K562 (cell line): ENCODE measurements around the gene TNRC6B. TPM values are rescaled to one million over a fixed set of nuclear protein-coding genes. Genes with fewer than 3 reads are reported as not detected.

Experiments used
- ATAC-seq: fragments of 200-7000 bp; cut with Tn5 transposase; 3 replicates; pipeline ENCODE4 v1.9.1; 2020; ENCODE audit warnings: moderate library complexity
- BruUV-seq: library from RNA; stranded (reverse); fragments of 400-500 nt; replicated peaks from 2 replicates; lab custom pipeline; 2021; lab: Mats Ljungman, UMichigan
- CTCF ChIA-PET: fragments of 300-600 bp; formaldehyde crosslinking; extraction: SDS; loops from one replicate; lab custom pipeline; 2021; ENCODE audit warnings: low intra/inter-chr PET ratio; lab: Yijun Ruan, JAX
- POLR2A ChIA-PET: fragments of 300-600, 350-650 bp; sonication (Branson Sonifier 250); formaldehyde crosslinking; extraction: SDS; loops from one replicate; lab custom pipeline; 2021; ENCODE audit warnings: antibody characterized with exemption, inconsistent platforms; lab: Yijun Ruan, JAX
- DNase-seq, 4 experiments: peaks; one replicate each; pipeline versions ENCODE4 v3.0.0 to v3.0.0-alpha.2; 2011 to 2018; ENCODE audit warnings: low spot score in 3 of 4, mixed read lengths in 3 of 4; ENCODE audit errors: extremely low read depth in 1 of 4
- FAIRE-seq: peaks from 2 replicates; lab custom pipeline; 2011; peaks lifted over from hg19 to GRCh38; lab: Jason Lieb, UNC
- H2AFZ ChIP-seq: 2 replicates; pipeline ENCODE4 v1.6.0; 2011; ENCODE audit warnings: low read depth, low read length, control low read depth, inconsistent platforms
- H3K27ac ChIP-seq: fragments of 200-600 bp; 3 replicates; pipeline ENCODE4 v1.8.0; 2011; ENCODE audit warnings: low read depth, mild to moderate bottlenecking, control low read depth, inconsistent platforms, low read length, moderate library complexity, mixed read lengths; ENCODE audit errors: extremely low read depth
- H3K27me3 ChIP-seq, 2 experiments: fragments of 300-600 bp in 1 of 2; 2 replicates in 1 of 2; 3 replicates in 1 of 2; pipeline versions ENCODE4 v1.6.0 to v1.8.0; 2011; ENCODE audit warnings: inconsistent platforms in 2 of 2, low read length in 2 of 2, mild to moderate bottlenecking in 1 of 2, mixed read lengths in 1 of 2, moderate library complexity in 1 of 2; ENCODE audit not compliant: control insufficient read depth in 2 of 2, insufficient read depth in 2 of 2
- H3K36me3 ChIP-seq: fragments of 300-600 bp; 3 replicates; pipeline ENCODE4 v1.8.0; 2011; ENCODE audit warnings: mild to moderate bottlenecking, low read length, inconsistent platforms; ENCODE audit not compliant: control insufficient read depth, insufficient read depth
- H3K4me1 ChIP-seq, 2 experiments: fragments of 200-600 bp in 1 of 2; replicated peaks in 1 of 2; 2 replicates in 1 of 2; 3 replicates in 1 of 2; pipeline versions ENCODE4 v1.5.1 to v1.8.0; 2011; ENCODE audit warnings: inconsistent platforms in 2 of 2, low read length in 2 of 2, mild to moderate bottlenecking in 1 of 2, mixed read lengths in 1 of 2, moderate library complexity in 1 of 2; ENCODE audit not compliant: control insufficient read depth in 2 of 2, insufficient read depth in 2 of 2
- H3K4me2 ChIP-seq: 2 replicates; pipeline ENCODE4 v1.6.1; 2011; ENCODE audit warnings: low read length, control low read depth, inconsistent platforms, mixed read lengths; ENCODE audit not compliant: insufficient read depth
- H3K4me3 ChIP-seq: fragments of 200-600 bp; sonication (generic), shearing (Covaris generic); 2 replicates; pipeline ENCODE4 v1.5.1; 2016; ENCODE audit warnings: control low read depth, inconsistent platforms
- H3K79me2 ChIP-seq: fragments of 200-600 bp; 3 replicates; pipeline ENCODE4 v1.8.0; 2011; ENCODE audit warnings: low read length, inconsistent platforms; ENCODE audit not compliant: control insufficient read depth, insufficient read depth
- H3K9ac ChIP-seq, 2 experiments: 2 replicates each; pipeline versions ENCODE4 v1.6.0 to v1.6.1; 2011; ENCODE audit warnings: low read depth in 2 of 2, low read length in 2 of 2, control low read depth in 1 of 2, inconsistent platforms in 1 of 2, mild to moderate bottlenecking in 1 of 2, mixed read lengths in 1 of 2; ENCODE audit not compliant: insufficient read depth in 1 of 2
- H3K9me1 ChIP-seq: one replicate; pipeline ENCODE4 v1.6.0; 2011; ENCODE audit warnings: inconsistent platforms, mild to moderate bottlenecking, low read length, moderate library complexity; ENCODE audit not compliant: control insufficient read depth, insufficient read depth
- H3K9me3 ChIP-seq: replicated peaks from 2 replicates; pipeline ENCODE4 v1.5.1; 2011; ENCODE audit warnings: low read depth, low read length, inconsistent platforms; ENCODE audit not compliant: control insufficient read depth, insufficient read depth
- H4K20me1 ChIP-seq: replicated peaks from 2 replicates; pipeline ENCODE4 v1.6.1; 2011; ENCODE audit warnings: low read length, inconsistent platforms, mixed read lengths; ENCODE audit not compliant: control insufficient read depth, insufficient read depth
- C11orf30 ChIP-seq: fragments of 450-650 bp; IDR thresholded peaks from 2 replicates; pipeline ENCODE4 v1.6.1; 2016; ENCODE audit warnings: low read depth, mild to moderate bottlenecking
- EP400 ChIP-seq: fragments of 450-650 bp; IDR thresholded peaks from 2 replicates; pipeline ENCODE4 v1.6.1; 2017; ENCODE audit warnings: antibody characterized with exemption, mild to moderate bottlenecking, moderate library complexity
- KLF16 ChIP-seq: IDR thresholded peaks from 2 replicates; pipeline ENCODE4 v1.6.1; 2016; ENCODE audit warnings: antibody characterized with exemption
- MED1 ChIP-seq: sonication (generic); formaldehyde crosslinking; IDR thresholded peaks from 2 replicates; pipeline ENCODE4 v1.8.1; 2023; ENCODE audit warnings: missing genetic modification reagents, borderline replicate concordance
- SNIP1 ChIP-seq: fragments of 450-650 bp; IDR thresholded peaks from 2 replicates; pipeline ENCODE4 v1.7.1; 2017; ENCODE audit warnings: low read depth, mild to moderate bottlenecking
- SRSF3 ChIP-seq: fragments of 200-400 bp; formaldehyde crosslinking; IDR thresholded peaks from 2 replicates; pipeline ENCODE4 v1.6.1; 2016; ENCODE audit warnings: mild to moderate bottlenecking, low read length, moderate library complexity; ENCODE audit not compliant: insufficient read depth
- ZBTB7A ChIP-seq: IDR thresholded peaks from 2 replicates; pipeline ENCODE4 v1.6.1; 2011; ENCODE audit warnings: low read depth, mild to moderate bottlenecking, low read length, moderate library complexity, borderline replicate concordance; ENCODE audit not compliant: control insufficient read depth
- ZNF316 ChIP-seq: fragments of 450-650 bp; IDR thresholded peaks from 2 replicates; pipeline ENCODE4 v1.6.1; 2016
- ZSCAN32 ChIP-seq: fragments of 450-650 bp; formaldehyde crosslinking; IDR thresholded peaks from 2 replicates; pipeline ENCODE4 v1.4.0; 2020; ENCODE audit warnings: mild to moderate bottlenecking, moderate library complexity
- WGBS: fragments of 100-300 bp; shearing (Covaris generic); methylation state at CpG from one replicate; pipeline ENCODE4 v1.1.6; 2016; ENCODE audit warnings: low coverage, mixed read lengths; ENCODE audit not compliant: insufficient coverage; ENCODE audit errors: missing lambda C conversion rate; 5-methylcytosine and 5-hydroxymethylcytosine counted together
- in situ Hi-C: fragments of 300-500 bp; cut with MboI; formaldehyde crosslinking; loops from 4 replicates; pipeline ENCODE4 v1.15.0; 2018; ENCODE audit warnings: inconsistent platforms, mixed read lengths
- intact Hi-C: fragments of 100-400 bp; cut with micrococcal nuclease; formaldehyde crosslinking; loops from 2 replicates; pipeline ENCODE4 v1.14.2; 2022
- polyA plus RNA-seq, 8 experiments: library from polyadenylated mRNA; depleted of rRNA in 4 of 8; stranded (reverse) in 5 of 8; unstranded in 3 of 8; fragments of >200 nt; fragmentation: Nextera tagmentation in 2 of 8; fragmentation: Illumina TruSeq in 1 of 8; extraction: Ambion mirVana in 2 of 8; extraction: Trizol in 1 of 8; gene quantifications; 2 replicates each; pipeline versions ENCODE4 v1.2.1 to v1.2.3, GENCODE V29; 2011 to 2014; ENCODE audit warnings: inconsistent platforms in 1 of 8, missing spikeins in 1 of 8
- total RNA-seq, 7 experiments: library from RNA; depleted of rRNA in 6 of 7; stranded (reverse); fragments of >200 nt in 6 of 7; fragmentation: Illumina TruSeq in 2 of 7; extraction: Trizol in 2 of 7; gene quantifications; 2 replicates each; pipeline versions ENCODE4 v1.2.1 to v1.2.3, GENCODE V29; 2011 to 2021; ENCODE audit warnings: low replicate concordance in 1 of 7
- TF ChIP-seq, protein P1 (sequence below): fragments of 250-450 bp; sonication (Bioruptor Pico); IDR thresholded peaks from 2 replicates; pipeline ENCODE4 v1.8.0; 2022; ENCODE audit warnings: inconsistent platforms, mild to moderate bottlenecking, moderate library complexity, borderline replicate concordance

TNRC6B gene
- total and polyA plus RNA-seq, 9 of the 15 experiments (the other 6 are each of a cell fraction or from before 2014, with no cell fraction given), result 0.96 to 18.8 (median 10.8) TPM

DNA sequence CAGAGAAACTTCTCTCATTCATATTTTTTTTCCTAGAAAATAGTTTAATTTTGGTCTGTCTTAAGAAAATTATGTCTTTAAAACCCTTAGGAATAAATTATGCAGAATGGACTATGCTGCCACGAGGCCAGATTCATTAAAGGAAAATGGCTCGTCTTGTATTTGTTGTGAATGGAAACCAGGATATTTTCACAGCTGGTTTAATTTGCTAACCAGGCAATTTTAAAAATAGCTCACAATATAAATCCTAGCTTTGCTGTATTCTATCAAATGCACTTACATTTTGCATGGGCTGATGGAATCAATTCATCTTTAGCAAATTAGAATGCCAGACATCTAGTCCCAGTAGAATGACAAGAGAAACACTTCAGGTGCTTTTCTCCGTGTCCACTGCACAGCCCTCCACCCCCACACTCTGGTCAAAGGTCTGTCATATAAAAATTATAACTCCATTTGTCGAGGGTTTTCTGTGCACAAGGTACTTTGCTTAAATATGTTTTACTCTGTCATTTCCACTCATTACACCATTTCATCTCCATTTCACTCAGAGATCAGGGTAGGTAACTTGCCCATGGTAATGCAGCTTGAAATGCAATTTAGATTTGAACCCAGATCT lies 20.3 kb upstream of the TNRC6B start:
- Histone ChIP-seq H3K4me3 (no peak overlapping the region), H3K27ac (peak overlapping the region; percentile 77; the same call in 1 of the 3 replicates), H2AFZ (0 out of 2 replicates have a peak overlapping the region, but pooled peaks have one; percentile 32), H3K9ac (no peak overlapping the region; a peak in 1 of 4 replicates), H3K79me2 (no peaks in the 10 kb centered on the region), H3K4me1 (peaks cover 8 to 15% of the 10 kb centered on the region in 2 experiments), H3K27me3 (no peaks in the 10 kb centered on the region), H3K36me3 (no peaks in the 10 kb centered on the region), H4K20me1 (no peaks in the 10 kb centered on the region), H3K9me1 (no peaks in the 10 kb centered on the region), H3K4me2 (no peak overlapping the region), H3K9me3 (no peaks in the 10 kb centered on the region)
- DNase-seq (no peak), FAIRE-seq (no peak), ATAC-seq (no peak)
- 28% methylated on average over 4 of the region's 4 CpGs for WGBS
- intact Hi-C loops (no loop called here), in situ Hi-C loops (no loop called here)
- BruUV-seq, result no TSS peak
- peak; percentile 39; the same call in 1 of the 2 replicates for TF ChIP-seq C11orf30
- no peak for TF ChIP-seq KLF16
- TF ChIP-seq ZNF316, result peak; percentile 68
- TF ChIP-seq SNIP1, result no peak
- TF ChIP-seq SRSF3, result no peak
- TF ChIP-seq ZBTB7A, result no peak
- TF ChIP-seq, protein P1, sequence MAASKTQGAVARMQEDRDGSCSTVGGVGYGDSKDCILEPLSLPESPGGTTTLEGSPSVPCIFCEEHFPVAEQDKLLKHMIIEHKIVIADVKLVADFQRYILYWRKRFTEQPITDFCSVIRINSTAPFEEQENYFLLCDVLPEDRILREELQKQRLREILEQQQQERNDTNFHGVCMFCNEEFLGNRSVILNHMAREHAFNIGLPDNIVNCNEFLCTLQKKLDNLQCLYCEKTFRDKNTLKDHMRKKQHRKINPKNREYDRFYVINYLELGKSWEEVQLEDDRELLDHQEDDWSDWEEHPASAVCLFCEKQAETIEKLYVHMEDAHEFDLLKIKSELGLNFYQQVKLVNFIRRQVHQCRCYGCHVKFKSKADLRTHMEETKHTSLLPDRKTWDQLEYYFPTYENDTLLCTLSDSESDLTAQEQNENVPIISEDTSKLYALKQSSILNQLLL (CRISPR knock-in tag), result no peak
- TF ChIP-seq ZSCAN32 (CRISPR knock-in tag), result no peak
- no peak for TF ChIP-seq MED1 (CRISPR knock-in tag)
- no peak for TF ChIP-seq EP400
- CTCF ChIA-PET, result no interaction called here
- POLR2A ChIA-PET, result interaction anchor here (1.5 kb wide), 1 partner anchor 20 kb away, joined by 3 read pairs; the partner anchor contains the start of gene TNRC6B
